Prostate gland (tissue), 1 donor: ENCODE measurements around the gene TIAM2.

ENCODE experiments used
- POLR2A ChIP-seq: fragments of 450-650 bp; IDR thresholded peaks from one replicate; pipeline ENCODE4 v1.6.1; 2016; ENCODE audit warnings: antibody characterized with exemption, mild to moderate bottlenecking
- POLR2AphosphoS5 ChIP-seq: sonication (generic); formaldehyde crosslinking; IDR thresholded peaks from one replicate; pipeline ENCODE4 v1.6.1; 2017; ENCODE audit warnings: antibody characterized with exemption

DNA sequence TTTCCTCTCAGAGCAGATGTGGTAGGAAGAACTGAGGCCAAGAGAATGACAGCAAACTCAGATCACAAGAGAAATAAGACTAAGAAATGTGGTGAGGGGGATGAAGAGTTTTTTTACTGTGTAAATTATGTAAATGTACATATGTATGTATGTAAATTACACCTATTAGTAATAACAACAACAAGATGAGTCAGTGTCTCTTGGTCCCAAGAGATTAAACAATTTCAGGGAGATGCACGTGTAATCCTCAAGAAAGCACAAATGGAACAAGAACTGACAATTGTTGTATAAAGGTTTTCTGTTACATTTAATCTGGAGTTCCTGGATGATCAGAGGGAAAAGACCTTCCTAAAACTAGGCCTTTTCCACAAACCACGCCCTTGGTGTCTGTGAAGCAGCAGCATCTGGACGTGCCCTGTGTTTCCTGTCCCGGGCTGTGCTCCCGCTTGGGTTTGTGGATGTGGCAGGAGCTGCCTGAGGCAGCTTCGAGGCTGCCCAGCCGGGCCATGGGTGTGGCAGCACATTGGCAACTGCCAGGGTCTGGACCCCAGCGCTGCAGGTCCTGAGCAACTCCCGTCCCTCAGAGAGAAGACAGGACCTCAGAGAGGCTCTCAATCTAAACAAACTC lies 269.7 kb downstream of the TIAM2 start:
- TF ChIP-seq POLR2AphosphoS5 (no peak), POLR2A (no peak)
